22Rv1 (cell line): ENCODE measurements around the gene ROBO4.

Experiments used
- ZFX ChIP-seq: fragments of 450-650 bp; IDR thresholded peaks from 2 replicates; pipeline ENCODE4 v1.6.1; 2017; ENCODE audit warnings: antibody characterized with exemption, borderline replicate concordance
- TF ChIP-seq, protein P1 (sequence below): fragments of 450-650 bp; IDR thresholded peaks from 2 replicates; pipeline ENCODE4 v1.5.1; 2017; ENCODE audit warnings: mild to moderate bottlenecking

- TF ChIP-seq, protein P1, sequence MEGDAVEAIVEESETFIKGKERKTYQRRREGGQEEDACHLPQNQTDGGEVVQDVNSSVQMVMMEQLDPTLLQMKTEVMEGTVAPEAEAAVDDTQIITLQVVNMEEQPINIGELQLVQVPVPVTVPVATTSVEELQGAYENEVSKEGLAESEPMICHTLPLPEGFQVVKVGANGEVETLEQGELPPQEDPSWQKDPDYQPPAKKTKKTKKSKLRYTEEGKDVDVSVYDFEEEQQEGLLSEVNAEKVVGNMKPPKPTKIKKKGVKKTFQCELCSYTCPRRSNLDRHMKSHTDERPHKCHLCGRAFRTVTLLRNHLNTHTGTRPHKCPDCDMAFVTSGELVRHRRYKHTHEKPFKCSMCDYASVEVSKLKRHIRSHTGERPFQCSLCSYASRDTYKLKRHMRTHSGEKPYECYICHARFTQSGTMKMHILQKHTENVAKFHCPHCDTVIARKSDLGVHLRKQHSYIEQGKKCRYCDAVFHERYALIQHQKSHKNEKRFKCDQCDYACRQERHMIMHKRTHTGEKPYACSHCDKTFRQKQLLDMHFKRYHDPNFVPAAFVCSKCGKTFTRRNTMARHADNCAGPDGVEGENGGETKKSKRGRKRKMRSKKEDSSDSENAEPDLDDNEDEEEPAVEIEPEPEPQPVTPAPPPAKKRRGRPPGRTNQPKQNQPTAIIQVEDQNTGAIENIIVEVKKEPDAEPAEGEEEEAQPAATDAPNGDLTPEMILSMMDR = no peak
- TF ChIP-seq ZFX = no peak
Observed at GRCh38 chr11:124946735-124947141, 49.1 kb upstream of the ROBO4 start.
